NCI-H1436 (cell line): ENCODE data around the gene SLC1A1.

Experiments
- DNase-seq: peaks from one replicate; lab custom pipeline; 2025; lab: John Stamatoyannopoulos, UW

Gene SLC1A1

GRCh38 chr9:4489919-4490704 lies at the start of gene SLC1A1:
Gene SLC1A1, plus strand, starts transcription at chr9:4490468. Its CDS starts 212 bp downstream, at chr9:4490680.
- DNase-seq, result peak; percentile 64

- DNase-seq, result no peak
Measured at GRCh38 chr9:4442806-4443205, 47.5 kb upstream of the SLC1A1 start.

GRCh38 chr9:4443439-4443838 lies 46.8 kb upstream of the SLC1A1 start:
- DNase-seq, result no peak

GRCh38 chr9:4461437-4461836 lies 28.8 kb upstream of the SLC1A1 start:
- DNase-seq, result no peak

- DNase-seq, result no peak
Measured at GRCh38 chr9:4463824-4464223, 26.4 kb upstream of the SLC1A1 start.

- DNase-seq, result no peak
Measured at GRCh38 chr9:4464911-4465513, 25.3 kb upstream of the SLC1A1 start.

GRCh38 chr9:4465910-4466309 lies 24.4 kb upstream of the SLC1A1 start:
- no peak for DNase-seq

GRCh38 chr9:4475301-4475700 lies 15.0 kb upstream of the SLC1A1 start:
- DNase-seq, result no peak

GRCh38 chr9:4486176-4486575 lies 4.1 kb upstream of the SLC1A1 start:
- no peak for DNase-seq

GRCh38 chr9:4489562-4489918 lies 728 bp upstream of the SLC1A1 start:
- DNase-seq, result no peak

- no peak for DNase-seq
Measured at GRCh38 chr9:4490705-4491625, 697 bp downstream of the SLC1A1 start.

- no peak for DNase-seq
Measured at GRCh38 chr9:4491626-4491975, 1.3 kb downstream of the SLC1A1 start.

GRCh38 chr9:4494332-4494731 lies 4.1 kb downstream of the SLC1A1 start:
- DNase-seq, result no peak

GRCh38 chr9:4494806-4495205 lies 4.5 kb downstream of the SLC1A1 start:
- DNase-seq, result no peak

GRCh38 chr9:4495537-4495936 lies 5.3 kb downstream of the SLC1A1 start:
- DNase-seq, result no peak

- no peak for DNase-seq
Measured at GRCh38 chr9:4496497-4496896, 6.2 kb downstream of the SLC1A1 start.

GRCh38 chr9:4497395-4497794 lies 7.1 kb downstream of the SLC1A1 start:
- DNase-seq, result no peak

- DNase-seq, result no peak
Measured at GRCh38 chr9:4497855-4498254, 7.6 kb downstream of the SLC1A1 start.

- peak; percentile 15 for DNase-seq
Measured at GRCh38 chr9:4499917-4500316, 9.6 kb downstream of the SLC1A1 start.

GRCh38 chr9:4501147-4501507 lies 10.9 kb downstream of the SLC1A1 start:
- DNase-seq, result no peak

GRCh38 chr9:4502444-4502843 lies 12.2 kb downstream of the SLC1A1 start:
- DNase-seq, result no peak

- no peak for DNase-seq
Measured at GRCh38 chr9:4503103-4503502, 12.8 kb downstream of the SLC1A1 start.

- DNase-seq, result no peak
Measured at GRCh38 chr9:4504250-4504649, 14.0 kb downstream of the SLC1A1 start.
